HFF-Myc (cell line): Measurements from ENCODE around the gene RENBP.

ENCODE experiments used
- DNase-seq: peaks from one replicate; pipeline ENCODE4 v3.0.0-alpha.2; 2011; ENCODE audit warnings: low read depth; ENCODE audit errors: extremely low read depth
- H3K4me3 ChIP-seq: replicated peaks from 2 replicates; pipeline ENCODE4 v1.5.1; 2011; ENCODE audit warnings: low read depth, mild to moderate bottlenecking, control low read depth, low read length
- CTCF ChIP-seq: IDR thresholded peaks from 2 replicates; pipeline ENCODE4 v1.5.1; 2012; ENCODE audit warnings: mild to moderate bottlenecking, low read depth, low read length, control low read depth; ENCODE audit errors: missing control alignments

The RENBP gene

GRCh38 chrX:153960077-153960476 is 15.6 kb upstream of the RENBP start:
- no peak for TF ChIP-seq CTCF
- H3K4me3 ChIP-seq: no peak overlapping the region
- no peak for DNase-seq

GRCh38 chrX:153959649-153960048 is 15.2 kb upstream of the RENBP start:
- no peak overlapping the region for H3K4me3 ChIP-seq
- no peak for DNase-seq
- no peak for TF ChIP-seq CTCF

GRCh38 chrX:153958605-153959004 is 14.2 kb upstream of the RENBP start:
- H3K4me3 ChIP-seq: no peak overlapping the region
- TF ChIP-seq CTCF: no peak
- no peak for DNase-seq

GRCh38 chrX:153957224-153957623 is 12.8 kb upstream of the RENBP start:
- no peak for DNase-seq
- TF ChIP-seq CTCF: no peak
- no peak overlapping the region for H3K4me3 ChIP-seq

GRCh38 chrX:153956044-153956907 is 11.8 kb upstream of the RENBP start:
- H3K4me3 ChIP-seq: no peak overlapping the region
- no peak for TF ChIP-seq CTCF
- no peak for DNase-seq

GRCh38 chrX:153955228-153955732 is 10.8 kb upstream of the RENBP start:
- no peak overlapping the region for H3K4me3 ChIP-seq
- DNase-seq: no peak
- no peak for TF ChIP-seq CTCF
